ENCODE measurements around the gene SNX13.
"Not testable (repeated sequence)": the region's sequence is repeated elsewhere in the genome, so short reads cannot be mapped to it uniquely, and the experiment has no call there.

The SNX13 gene

GRCh38 chr7:17912536-17913235 lies 27.6 kb downstream of the SNX13 start:
- no peak for DNase-seq (ENCODE audit: low read depth)

DNA sequence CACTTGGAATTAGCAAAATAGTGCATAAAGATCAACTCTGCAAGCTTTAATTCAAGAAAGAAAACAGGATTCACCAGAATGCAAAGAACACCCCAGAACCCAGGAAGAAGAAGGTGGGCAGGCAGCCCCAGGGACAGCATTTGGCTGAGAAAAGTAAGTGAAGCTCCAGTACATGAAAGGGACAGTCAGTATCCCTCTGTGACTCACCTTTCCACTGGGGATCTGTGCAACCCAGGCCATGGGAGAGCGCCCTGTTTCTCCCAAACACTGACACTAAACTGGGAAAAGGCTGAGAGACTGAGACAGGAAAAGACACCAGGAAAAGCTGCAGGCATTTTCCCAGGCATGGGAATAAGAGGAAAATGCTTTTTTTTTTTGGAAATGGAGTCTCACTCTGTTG lies 28.2 kb downstream of the SNX13 start:
- DNase-seq (ENCODE audit: low read depth) = no peak

DNA sequence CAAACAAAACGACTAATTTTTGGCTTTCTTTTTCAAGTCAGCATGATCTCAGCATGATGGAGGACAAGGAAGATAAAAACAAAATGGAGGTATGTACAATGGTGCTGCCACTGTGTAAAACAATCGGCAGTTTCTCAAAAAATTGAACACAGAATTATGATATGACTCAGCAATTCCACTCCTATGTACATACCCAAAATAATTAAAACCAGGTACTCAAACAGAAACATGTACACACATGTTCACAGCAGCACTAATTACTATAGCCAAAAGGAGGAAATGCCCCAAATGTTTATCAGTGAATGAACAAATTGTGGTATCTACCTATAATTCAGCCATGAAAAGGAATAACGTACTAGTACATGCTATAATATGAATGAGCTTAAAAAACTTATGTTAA lies 29.9 kb downstream of the SNX13 start:
- DNase-seq (ENCODE audit: low read depth) = no peak

GRCh38 chr7:17909310-17909709 lies 31.0 kb downstream of the SNX13 start:
- DNase-seq (ENCODE audit: low read depth) = not testable (repeated sequence)

DNA sequence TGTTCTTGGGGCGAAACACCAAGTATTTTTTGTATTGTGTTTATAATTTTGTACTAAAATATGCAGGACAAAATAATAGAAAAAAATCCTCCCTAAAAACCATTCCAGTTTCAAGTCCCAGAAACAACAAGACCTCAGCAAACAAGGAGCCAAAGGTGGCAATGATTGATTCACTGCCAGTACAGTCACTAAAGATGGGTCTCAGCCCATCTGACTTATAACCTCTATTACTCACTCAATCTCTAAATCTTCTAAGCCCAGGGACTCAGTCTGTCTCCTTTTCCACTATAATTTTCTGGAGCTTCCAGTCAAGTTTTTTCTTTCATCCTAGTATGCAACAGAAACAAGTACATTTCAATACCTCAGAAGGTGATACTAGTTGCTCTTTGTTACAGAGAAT lies 33.3 kb downstream of the SNX13 start:
- no peak for DNase-seq (ENCODE audit: low read depth)

GRCh38 chr7:17903337-17903736 lies 37.0 kb downstream of the SNX13 start:
- DNase-seq (ENCODE audit: low read depth) = no peak

GRCh38 chr7:17902599-17902998 lies 37.7 kb downstream of the SNX13 start:
- DNase-seq (ENCODE audit: low read depth) = no peak

DNA sequence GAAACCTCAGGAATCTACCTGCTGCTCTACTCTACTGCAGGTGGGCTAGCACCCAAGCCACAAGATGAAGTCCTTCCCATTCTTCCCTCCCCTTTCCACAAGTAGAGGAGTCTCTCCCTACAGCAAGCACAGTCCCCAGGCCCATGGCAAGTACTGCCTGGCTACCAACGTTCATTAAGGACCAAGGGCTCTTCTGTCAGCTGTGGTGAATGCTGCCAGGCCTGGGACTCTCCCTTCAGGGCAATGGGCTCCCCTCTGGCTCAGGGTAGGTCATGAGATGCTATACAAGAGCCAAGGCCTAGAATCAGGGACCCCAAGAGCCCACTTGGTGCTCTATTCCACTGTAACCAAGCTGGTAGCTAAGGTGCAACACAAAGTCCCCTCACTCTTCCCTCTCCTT lies 39.8 kb downstream of the SNX13 start:
- no peak for DNase-seq (ENCODE audit: low read depth)

GRCh38 chr7:17898111-17898510 lies 42.2 kb downstream of the SNX13 start:
- DNase-seq (ENCODE audit: low read depth) = no peak

GRCh38 chr7:17887286-17887685 lies 53.0 kb downstream of the SNX13 start:
- no peak for DNase-seq (ENCODE audit: low read depth)

DNA sequence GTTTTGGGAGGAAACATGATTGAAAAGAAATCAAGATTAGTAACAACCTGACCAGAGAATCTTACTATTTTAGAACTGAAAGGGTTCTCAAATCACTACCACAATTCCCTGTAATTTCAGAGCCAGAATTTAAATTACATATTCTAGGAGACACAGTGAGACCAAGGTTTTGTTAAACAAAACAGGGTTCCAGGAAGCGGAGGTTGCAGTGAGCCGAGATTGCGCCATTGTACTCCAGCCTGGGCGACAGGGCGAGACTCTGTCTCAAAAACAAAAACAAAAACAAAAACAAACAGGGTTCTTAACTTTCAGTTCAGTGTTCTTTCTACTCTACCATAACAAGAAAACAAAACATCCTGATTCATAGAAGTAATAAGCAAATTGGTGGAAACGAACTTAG lies 57.6 kb downstream of the SNX13 start:
- no peak for DNase-seq (ENCODE audit: low read depth)

DNA sequence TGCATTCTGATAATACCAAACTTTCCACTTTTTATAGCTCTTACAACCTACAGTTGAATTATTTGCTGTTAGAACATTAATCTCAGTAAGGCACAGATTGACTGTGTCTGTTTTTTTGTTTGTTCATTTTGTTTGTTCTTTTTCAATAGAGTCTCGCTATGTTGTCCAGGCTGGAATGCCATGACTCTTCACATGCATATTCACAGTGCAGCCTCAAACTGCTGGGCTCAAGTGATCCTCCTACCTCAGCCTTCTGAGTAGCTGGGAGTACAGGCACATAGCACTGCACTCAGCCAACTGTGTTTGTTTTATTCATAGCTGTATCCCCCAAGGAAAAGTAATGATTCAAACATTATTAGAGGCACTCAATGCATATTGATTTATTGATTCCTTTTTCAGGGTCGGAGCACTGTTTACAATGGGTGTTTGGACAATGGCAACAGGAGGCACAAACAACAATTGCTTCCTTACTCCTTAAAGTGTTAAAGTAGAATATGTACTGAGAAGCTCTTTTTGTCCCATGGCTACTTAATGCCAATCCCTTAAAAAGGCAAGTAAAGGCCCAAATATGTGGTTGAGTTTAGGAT lies 61.1 kb downstream of the SNX13 start:
- no peak for DNase-seq (ENCODE audit: low read depth)

- no peak for DNase-seq (ENCODE audit: low read depth)
Observed at GRCh38 chr7:17878627-17879026, 61.7 kb downstream of the SNX13 start.

DNA sequence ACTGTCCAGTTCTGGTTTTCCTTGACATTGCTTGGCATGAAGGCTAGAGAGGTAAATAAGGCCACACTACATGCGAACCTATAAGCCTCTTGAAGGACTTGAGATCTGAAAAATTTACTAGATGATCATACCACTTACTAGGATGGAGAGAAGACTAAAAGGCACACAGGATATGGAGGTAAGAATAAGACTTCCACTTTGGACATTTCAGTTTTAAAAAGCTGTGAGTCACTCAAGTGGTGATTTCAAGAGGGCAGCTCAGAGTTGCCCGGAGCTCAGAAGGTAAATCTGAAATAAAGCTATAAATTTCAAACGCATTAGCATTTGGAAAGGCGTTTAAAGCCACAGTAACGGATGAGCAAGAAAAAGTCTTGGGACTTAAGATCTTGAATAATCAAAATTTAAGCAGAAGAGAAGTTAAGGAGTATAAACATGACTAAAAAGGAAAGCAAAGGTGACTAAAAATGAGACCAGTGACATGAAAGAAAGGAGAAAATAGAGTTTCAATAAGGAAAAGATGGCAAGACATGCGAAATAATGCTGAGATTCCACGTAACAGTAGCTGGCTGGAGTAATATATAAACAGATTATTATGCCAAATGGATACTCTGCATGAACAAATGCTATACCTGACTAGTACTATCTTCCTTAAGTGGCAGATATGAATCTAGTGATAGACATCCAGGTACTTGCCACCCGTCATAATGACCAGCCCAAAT lies 68.3 kb downstream of the SNX13 start:
- DNase-seq (ENCODE audit: low read depth) = no peak

- no peak for DNase-seq (ENCODE audit: low read depth)
Observed at GRCh38 chr7:17870406-17870805, 69.9 kb downstream of the SNX13 start.

DNA sequence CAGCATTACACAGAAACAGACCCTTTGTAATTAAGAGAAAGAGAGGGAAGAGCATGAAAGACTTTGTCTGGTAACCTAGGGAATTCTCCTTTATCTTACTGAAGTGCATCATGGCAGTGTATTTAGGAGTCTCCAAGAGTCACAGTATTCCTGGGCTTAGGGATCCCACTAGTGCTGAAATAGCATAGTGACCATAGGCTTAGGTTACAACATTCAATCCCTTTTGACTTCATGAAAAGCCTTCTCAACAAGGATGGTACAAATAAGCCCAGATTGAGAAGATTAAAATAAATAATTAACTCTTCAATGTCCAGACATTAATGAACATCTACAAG lies 76.5 kb downstream of the SNX13 start:
- DNase-seq (ENCODE audit: low read depth) = no peak

DNA sequence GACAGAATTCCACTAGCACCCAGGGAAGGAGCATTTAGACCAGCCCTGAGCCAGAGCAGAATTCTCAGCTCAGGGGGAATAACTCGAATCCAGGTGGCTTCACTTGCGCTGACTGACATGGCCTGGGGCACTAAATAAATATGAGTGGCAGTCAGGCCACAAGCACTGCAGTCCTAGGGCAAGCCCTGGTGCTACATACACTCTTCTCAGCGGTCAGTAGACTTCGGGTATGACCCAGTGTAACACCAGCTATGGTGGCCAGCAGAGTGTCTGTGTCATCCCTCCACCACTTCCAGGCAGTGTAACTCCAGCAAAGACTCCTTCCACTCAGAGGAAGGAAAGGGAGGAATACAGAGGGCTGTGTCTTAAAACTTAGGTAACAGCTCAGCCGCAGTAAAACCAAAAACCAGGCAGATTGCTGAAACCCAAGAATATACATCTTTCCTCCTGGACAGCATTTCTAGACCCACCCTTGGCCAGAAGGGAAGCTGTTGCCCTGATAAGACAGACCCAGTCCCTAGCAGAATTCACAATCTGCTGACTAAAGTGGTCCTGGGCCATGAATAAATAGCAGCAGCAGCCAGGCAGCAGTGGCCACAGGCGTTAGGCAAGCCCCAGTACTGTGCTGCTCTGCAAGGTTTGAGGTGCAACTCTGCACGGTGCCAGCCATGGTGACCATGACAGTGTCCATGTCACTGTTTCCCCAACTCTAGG lies 77.0 kb downstream of the SNX13 start:
- no peak for DNase-seq (ENCODE audit: low read depth)

- DNase-seq (ENCODE audit: low read depth) = no peak
Observed at GRCh38 chr7:17856251-17856650, 84.0 kb downstream of the SNX13 start.

GRCh38 chr7:17855202-17855601 lies 85.1 kb downstream of the SNX13 start:
- no peak for DNase-seq (ENCODE audit: low read depth)

DNA sequence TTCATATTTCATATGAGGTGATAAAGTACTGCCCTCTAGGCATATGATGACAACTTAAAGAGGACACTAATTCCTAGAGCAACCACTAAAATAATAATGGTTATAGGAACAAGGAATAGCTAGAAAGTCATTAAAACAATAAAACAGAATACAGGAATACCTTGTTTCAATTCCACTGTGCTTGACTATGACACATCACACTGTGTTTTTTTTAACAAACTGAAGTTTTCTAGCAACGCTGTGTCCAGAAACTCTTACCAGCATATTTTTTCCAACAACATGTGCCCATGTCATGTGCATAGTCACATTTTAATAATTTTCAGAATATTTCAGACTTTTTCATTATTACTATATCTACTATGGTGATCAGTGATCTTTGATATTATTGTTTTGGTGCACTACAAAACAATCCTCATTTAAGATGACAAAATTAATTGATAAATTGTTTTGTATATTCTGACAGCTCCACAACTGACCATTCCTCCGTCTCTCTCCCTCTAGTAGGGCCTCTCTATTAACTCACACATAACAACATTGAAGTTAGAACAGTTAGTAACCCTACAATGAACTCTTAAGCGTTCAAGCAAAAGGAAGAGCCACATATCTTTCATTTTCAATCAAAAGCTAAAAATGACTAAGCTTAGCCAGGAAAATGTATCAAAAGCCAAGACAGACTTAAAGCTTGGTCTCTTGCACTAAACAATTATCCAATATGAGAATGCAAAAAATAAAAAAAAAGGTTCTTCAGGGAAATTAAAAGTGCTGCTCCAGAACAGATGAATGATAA lies 85.8 kb downstream of the SNX13 start:
- DNase-seq (ENCODE audit: low read depth) = no peak

GRCh38 chr7:17852361-17852760 lies 87.9 kb downstream of the SNX13 start:
- no peak for DNase-seq (ENCODE audit: low read depth)

DNA sequence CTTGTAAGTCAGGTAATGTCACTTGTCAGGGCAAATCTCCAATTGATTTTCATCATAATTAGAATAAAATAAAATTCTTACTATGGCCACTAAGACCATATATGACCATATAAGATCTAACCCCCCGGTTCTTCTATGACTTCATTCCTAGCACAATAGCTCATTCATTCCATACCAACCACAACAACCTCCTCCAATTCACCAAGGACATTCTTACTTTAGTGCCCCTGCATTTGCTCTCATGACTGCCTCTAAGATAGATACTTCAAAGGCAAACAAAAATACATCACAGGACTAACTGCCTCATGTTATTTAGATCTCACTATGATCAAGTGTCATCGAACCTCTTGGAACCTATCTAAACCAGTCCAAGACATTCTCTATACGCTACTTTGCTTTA lies 90.8 kb downstream of the SNX13 start:
- no peak for DNase-seq (ENCODE audit: low read depth)

Measured in activated T-cell treated with anti-CD3 and anti-CD28 coated beads for 24 hours (primary cell).